Measurements from ENCODE around the gene IPO7. TPM values are rescaled to one million over a fixed set of nuclear protein-coding genes. Genes with fewer than 3 reads are reported as not detected.
A peak's percentile ranks its signal among the peaks of the same experiment; 100 is the strongest.

IPO7 gene
- total and polyA plus RNA-seq, 2 of the 13 experiments (the other 11 are each of a cell fraction or from before 2014, with no cell fraction given), result 59.4 to 98.4 TPM

- TF ChIP-seq, protein P1, sequence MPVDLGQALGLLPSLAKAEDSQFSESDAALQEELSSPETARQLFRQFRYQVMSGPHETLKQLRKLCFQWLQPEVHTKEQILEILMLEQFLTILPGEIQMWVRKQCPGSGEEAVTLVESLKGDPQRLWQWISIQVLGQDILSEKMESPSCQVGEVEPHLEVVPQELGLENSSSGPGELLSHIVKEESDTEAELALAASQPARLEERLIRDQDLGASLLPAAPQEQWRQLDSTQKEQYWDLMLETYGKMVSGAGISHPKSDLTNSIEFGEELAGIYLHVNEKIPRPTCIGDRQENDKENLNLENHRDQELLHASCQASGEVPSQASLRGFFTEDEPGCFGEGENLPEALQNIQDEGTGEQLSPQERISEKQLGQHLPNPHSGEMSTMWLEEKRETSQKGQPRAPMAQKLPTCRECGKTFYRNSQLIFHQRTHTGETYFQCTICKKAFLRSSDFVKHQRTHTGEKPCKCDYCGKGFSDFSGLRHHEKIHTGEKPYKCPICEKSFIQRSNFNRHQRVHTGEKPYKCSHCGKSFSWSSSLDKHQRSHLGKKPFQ (CRISPR knock-in tag; IDR thresholded peaks at IDR 0.05; ENCODE audit: insufficient replicate concordance), result peak; percentile 38
- peak; percentile 46; the same call in 1 of the 2 replicates for TF ChIP-seq FOXA3 (CRISPR knock-in tag; IDR thresholded peaks at IDR 0.05)
- TF ChIP-seq, protein P2, sequence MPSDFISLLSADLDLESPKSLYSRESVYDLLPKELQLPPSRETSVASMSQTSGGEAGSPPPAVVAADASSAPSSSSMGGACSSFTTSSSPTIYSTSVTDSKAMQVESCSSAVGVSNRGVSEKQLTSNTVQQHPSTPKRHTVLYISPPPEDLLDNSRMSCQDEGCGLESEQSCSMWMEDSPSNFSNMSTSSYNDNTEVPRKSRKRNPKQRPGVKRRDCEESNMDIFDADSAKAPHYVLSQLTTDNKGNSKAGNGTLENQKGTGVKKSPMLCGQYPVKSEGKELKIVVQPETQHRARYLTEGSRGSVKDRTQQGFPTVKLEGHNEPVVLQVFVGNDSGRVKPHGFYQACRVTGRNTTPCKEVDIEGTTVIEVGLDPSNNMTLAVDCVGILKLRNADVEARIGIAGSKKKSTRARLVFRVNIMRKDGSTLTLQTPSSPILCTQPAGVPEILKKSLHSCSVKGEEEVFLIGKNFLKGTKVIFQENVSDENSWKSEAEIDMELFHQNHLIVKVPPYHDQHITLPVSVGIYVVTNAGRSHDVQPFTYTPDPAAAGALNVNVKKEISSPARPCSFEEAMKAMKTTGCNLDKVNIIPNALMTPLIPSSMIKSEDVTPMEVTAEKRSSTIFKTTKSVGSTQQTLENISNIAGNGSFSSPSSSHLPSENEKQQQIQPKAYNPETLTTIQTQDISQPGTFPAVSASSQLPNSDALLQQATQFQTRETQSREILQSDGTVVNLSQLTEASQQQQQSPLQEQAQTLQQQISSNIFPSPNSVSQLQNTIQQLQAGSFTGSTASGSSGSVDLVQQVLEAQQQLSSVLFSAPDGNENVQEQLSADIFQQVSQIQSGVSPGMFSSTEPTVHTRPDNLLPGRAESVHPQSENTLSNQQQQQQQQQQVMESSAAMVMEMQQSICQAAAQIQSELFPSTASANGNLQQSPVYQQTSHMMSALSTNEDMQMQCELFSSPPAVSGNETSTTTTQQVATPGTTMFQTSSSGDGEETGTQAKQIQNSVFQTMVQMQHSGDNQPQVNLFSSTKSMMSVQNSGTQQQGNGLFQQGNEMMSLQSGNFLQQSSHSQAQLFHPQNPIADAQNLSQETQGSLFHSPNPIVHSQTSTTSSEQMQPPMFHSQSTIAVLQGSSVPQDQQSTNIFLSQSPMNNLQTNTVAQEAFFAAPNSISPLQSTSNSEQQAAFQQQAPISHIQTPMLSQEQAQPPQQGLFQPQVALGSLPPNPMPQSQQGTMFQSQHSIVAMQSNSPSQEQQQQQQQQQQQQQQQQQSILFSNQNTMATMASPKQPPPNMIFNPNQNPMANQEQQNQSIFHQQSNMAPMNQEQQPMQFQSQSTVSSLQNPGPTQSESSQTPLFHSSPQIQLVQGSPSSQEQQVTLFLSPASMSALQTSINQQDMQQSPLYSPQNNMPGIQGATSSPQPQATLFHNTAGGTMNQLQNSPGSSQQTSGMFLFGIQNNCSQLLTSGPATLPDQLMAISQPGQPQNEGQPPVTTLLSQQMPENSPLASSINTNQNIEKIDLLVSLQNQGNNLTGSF (CRISPR knock-in tag; IDR thresholded peaks at IDR 0.05), result no peak
- TF ChIP-seq ZNF292 (CRISPR knock-in tag; IDR thresholded peaks at IDR 0.05; ENCODE audit: borderline replicate concordance, low read depth), result no peak
- TF ChIP-seq ZNF768 (CRISPR knock-in tag; IDR thresholded peaks at IDR 0.05), result peak; percentile 31; the same call in 1 of the 2 replicates
- TF ChIP-seq FOXK1 (CRISPR knock-in tag; IDR thresholded peaks at IDR 0.05; ENCODE audit: borderline replicate concordance, low read depth), result peak; percentile 75; the same call in 1 of the 2 replicates
- no peak for TF ChIP-seq TEAD2 (CRISPR knock-in tag; IDR thresholded peaks at IDR 0.05)
- peak; percentile 64 for TF ChIP-seq SAP130 (CRISPR knock-in tag; IDR thresholded peaks at IDR 0.05; ENCODE audit: low read depth)
- TF ChIP-seq SP5 (CRISPR knock-in tag; IDR thresholded peaks at IDR 0.05; ENCODE audit: borderline replicate concordance, low read depth), result peak; percentile 51
- no peak for TF ChIP-seq ZNF326 (CRISPR knock-in tag; IDR thresholded peaks at IDR 0.05; ENCODE audit: borderline replicate concordance)
- TF ChIP-seq, protein P3, sequence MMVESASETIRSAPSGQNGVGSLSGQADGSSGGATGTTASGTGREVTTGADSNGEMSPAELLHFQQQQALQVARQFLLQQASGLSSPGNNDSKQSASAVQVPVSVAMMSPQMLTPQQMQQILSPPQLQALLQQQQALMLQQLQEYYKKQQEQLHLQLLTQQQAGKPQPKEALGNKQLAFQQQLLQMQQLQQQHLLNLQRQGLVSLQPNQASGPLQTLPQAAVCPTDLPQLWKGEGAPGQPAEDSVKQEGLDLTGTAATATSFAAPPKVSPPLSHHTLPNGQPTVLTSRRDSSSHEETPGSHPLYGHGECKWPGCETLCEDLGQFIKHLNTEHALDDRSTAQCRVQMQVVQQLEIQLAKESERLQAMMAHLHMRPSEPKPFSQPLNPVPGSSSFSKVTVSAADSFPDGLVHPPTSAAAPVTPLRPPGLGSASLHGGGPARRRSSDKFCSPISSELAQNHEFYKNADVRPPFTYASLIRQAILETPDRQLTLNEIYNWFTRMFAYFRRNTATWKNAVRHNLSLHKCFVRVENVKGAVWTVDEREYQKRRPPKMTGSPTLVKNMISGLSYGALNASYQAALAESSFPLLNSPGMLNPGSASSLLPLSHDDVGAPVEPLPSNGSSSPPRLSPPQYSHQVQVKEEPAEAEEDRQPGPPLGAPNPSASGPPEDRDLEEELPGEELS (CRISPR knock-in tag; IDR thresholded peaks at IDR 0.05), result no peak
- TF ChIP-seq, protein P4, sequence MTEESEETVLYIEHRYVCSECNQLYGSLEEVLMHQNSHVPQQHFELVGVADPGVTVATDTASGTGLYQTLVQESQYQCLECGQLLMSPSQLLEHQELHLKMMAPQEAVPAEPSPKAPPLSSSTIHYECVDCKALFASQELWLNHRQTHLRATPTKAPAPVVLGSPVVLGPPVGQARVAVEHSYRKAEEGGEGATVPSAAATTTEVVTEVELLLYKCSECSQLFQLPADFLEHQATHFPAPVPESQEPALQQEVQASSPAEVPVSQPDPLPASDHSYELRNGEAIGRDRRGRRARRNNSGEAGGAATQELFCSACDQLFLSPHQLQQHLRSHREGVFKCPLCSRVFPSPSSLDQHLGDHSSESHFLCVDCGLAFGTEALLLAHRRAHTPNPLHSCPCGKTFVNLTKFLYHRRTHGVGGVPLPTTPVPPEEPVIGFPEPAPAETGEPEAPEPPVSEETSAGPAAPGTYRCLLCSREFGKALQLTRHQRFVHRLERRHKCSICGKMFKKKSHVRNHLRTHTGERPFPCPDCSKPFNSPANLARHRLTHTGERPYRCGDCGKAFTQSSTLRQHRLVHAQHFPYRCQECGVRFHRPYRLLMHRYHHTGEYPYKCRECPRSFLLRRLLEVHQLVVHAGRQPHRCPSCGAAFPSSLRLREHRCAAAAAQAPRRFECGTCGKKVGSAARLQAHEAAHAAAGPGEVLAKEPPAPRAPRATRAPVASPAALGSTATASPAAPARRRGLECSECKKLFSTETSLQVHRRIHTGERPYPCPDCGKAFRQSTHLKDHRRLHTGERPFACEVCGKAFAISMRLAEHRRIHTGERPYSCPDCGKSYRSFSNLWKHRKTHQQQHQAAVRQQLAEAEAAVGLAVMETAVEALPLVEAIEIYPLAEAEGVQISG (CRISPR knock-in tag; IDR thresholded peaks at IDR 0.05), result peak; percentile 53; the same call in 1 of the 2 replicates
- no peak for TF ChIP-seq ZBTB3 (CRISPR knock-in tag; IDR thresholded peaks at IDR 0.05; ENCODE audit: borderline replicate concordance, low read depth)
- TF ChIP-seq ZSCAN30 (CRISPR knock-in tag; IDR thresholded peaks at IDR 0.05), result 0 out of 2 replicates have a peak, but pooled peaks have one; percentile 51
- no peak for TF ChIP-seq SCMH1 (CRISPR knock-in tag; IDR thresholded peaks at IDR 0.05; ENCODE audit: borderline replicate concordance)
- no peak for TF ChIP-seq ZNF510 (CRISPR knock-in tag; IDR thresholded peaks at IDR 0.05; ENCODE audit: low read depth)
- no peak for TF ChIP-seq RBAK (CRISPR knock-in tag; IDR thresholded peaks at IDR 0.05)
Measured at GRCh38 chr11:9460322-9461062, 76.0 kb downstream of the IPO7 start, which contains the start of gene ZNF143 (continued).

Measured in HepG2 (cell line).